GM18861 (cell line): ENCODE data around the gene ELL3.
"Not testable (repeated sequence)": the region's sequence is repeated elsewhere in the genome, so short reads cannot be mapped to it uniquely, and the experiment has no call there.

Experiments used
- ATAC-seq: cut with Tn5 transposase; IDR thresholded peaks from one replicate; pipeline ENCODE4 v1.9.1; 2021; ENCODE audit not compliant: unreplicated experiment

The ELL3 gene

GRCh38 chr15:43792761-43793476 is 16.2 kb upstream of the ELL3 start:
- no peak for ATAC-seq

GRCh38 chr15:43791993-43792760 is 15.4 kb upstream of the ELL3 start, which contains the start of gene SERF2:
SERF2 (plus strand) TSS chr15:43792320; CDS start chr15:43792377, 57 bp downstream.
- ATAC-seq: peak; percentile 69

GRCh38 chr15:43789409-43789808 is 12.6 kb upstream of the ELL3 start:
- ATAC-seq: no peak

DNA sequence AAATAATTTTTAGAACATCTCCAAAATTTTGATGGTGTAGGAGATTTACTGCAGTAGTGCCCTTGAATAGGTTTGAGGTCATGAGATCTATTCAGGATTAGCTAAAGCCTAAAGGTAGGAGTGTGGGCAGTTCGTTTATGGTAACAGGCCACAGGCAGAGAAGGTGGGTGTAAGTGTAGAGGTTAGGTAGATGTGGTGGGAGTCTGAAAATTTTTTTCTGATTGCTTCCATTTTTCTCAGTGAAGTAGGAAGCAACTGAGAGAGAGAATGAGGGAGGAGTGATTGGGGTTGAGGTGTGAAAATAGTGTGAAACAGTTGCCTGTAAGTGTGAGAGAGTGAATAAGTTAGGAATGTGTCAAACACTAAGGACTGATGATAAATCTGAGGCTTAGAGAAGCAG is 2.2 kb upstream of the ELL3 start:
- ATAC-seq: no peak

- peak; percentile 53 for ATAC-seq
These were observed 625 bp upstream of the ELL3 start for GRCh38 chr15:43777267-43777914.

DNA sequence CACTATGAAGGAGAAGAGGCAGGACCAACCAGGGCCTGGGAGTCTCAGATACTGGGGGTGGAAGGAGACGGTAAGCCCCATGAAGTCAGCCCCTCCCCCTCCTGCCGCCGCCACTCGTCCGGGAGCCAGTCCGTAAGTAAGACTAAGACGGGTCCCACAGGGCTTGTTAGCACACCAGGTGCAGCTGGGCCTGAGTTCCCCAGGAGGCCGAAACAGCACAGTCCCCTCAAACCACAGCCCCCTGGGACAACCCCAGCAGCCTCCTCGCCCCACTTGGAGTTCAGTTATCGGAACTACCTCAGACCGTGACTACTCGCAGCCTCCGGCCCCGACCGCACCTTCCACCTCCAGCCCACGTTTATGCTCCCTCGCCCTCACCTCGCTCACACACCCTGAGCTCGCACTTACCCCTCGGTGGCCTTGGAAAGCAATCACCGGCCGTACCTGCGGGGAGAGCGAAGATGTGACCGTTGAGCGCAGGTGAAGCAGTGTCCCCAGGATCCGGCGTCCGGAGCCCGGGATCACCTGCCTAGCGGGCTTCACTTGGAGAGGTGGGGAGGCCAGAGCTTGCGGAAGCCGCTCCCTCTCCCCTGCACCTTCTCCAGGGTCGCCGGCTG is 557 bp downstream of the ELL3 start:
- ATAC-seq: peak; percentile 57

GRCh38 chr15:43775411-43775965 is 1.3 kb downstream of the ELL3 start:
- ATAC-seq: no peak

- no peak for ATAC-seq
These were observed 2.7 kb downstream of the ELL3 start for GRCh38 chr15:43774062-43774461.

GRCh38 chr15:43772624-43773023 is 4.1 kb downstream of the ELL3 start:
- no peak for ATAC-seq

DNA sequence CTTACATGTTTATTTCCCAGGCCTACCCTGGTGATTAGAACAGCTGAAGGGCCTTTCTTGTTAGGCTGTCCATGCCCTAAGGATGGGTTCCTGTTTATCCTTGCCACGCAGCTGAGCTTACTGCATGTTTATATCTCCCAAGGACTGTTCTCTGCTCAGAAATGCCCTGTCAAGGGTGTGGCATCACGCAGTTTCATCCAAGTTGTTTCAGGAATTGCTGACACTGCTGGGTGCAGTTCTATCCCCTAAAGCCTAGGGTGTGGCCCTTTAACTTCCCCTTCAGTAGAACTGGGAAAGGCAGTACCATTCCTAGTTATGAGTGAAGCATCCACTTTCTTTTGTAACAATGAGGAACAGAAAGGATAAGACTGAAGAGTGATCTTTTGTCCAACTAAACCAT is 5.0 kb downstream of the ELL3 start:
- ATAC-seq: no peak

GRCh38 chr15:43769584-43770228 is 7.1 kb downstream of the ELL3 start:
- no peak for ATAC-seq

DNA sequence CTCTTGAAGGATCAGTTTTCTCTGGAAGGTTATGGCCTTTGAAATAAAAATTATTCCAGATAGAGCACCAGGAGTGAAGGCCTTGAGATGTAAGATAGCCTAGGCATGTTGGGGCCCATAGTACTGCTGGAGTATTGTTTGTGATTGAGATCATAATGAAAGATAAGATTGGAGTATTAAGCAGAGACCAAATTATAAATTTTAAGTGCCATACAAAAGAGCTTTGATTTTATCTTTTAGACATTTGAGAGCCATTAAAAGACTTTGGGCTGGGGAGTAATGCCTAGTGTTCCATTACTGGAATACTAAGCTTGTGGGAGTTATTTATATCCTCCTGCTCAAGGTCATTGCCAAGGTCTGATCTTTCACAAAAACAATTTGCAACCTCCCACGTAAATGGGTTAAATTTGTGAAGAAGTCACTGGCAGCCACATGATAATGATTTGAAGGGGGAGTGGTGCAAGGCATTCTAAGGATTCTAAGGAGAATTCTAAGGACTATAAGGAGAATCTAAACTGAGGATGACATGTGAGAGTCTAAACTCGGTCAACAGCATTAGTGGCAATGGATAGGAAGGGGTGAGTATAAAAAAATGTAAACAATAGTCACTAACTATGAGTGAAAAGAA is 12.8 kb downstream of the ELL3 start:
- no peak for ATAC-seq

DNA sequence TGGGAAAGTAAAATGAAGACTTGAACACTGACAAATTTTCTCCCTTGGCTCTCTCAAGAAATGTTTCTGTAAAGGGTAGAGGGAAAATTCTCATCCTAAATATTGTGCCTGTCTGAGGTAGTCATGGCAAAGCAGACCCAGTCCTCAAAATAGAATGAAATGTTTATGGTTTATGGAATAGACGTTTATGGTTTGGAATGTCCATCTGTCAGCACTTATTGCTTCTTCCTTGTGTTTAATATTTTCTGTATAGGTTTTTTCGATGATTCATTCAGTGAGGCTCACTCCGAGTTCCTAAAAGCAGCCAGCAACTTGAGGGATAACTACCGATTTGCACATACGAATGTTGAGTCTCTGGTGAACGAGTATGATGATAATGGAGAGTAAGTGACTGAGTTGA is 13.9 kb downstream of the ELL3 start:
- ATAC-seq: no peak

DNA sequence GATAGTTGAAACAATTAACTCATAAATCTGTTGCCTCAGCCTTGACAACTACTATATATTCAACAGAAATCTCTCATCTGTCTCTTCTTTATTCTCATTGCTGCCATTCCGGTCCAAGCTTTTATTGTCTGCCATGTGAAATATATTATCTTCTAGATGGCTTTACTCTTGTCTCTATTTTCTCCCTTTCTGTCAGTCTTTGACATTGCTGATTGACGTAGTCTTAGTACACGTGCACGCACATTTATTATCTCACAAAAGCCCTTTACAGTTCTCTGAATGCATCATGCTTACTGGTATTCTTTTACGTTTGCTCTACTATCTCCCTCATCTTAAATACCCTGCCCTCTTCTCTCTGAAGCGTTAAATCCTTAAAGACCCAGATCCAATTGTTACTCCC is 24.9 kb downstream of the ELL3 start:
- no peak for ATAC-seq

GRCh38 chr15:43749690-43750345 is 26.9 kb downstream of the ELL3 start:
- peak; percentile 48 for ATAC-seq

- no peak for ATAC-seq
These were observed 28.4 kb downstream of the ELL3 start for GRCh38 chr15:43748376-43748775.

GRCh38 chr15:43746903-43747309 is 29.9 kb downstream of the ELL3 start:
- ATAC-seq: not testable (repeated sequence)

DNA sequence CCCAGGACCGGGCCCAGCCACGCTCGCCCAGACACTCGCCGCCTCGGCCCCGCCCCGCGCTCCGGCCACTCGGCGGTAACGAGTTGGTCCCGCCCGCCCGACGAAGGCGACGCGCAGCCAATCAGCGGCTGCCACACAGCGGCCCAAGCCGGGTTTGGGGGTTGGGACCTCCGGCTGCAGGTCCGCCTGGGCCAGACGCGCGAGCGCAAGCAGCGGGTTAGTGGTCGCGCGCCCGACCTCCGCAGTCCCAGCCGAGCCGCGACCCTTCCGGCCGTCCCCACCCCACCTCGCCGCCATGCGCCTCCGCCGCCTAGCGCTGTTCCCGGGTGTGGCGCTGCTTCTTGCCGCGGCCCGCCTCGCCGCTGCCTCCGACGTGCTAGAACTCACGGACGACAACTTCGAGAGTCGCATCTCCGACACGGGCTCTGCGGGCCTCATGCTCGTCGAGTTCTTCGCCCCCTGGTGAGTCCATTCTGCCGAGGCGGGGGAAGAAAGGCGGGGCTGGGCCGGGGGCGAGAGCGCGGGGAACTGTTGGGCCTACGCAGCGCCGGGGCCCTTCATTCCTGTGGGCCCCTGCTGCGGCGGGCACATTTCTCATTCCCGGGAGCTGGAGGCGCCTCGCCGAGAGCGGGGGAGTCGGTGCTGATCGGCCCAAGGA is 30.4 kb downstream of the ELL3 start, which contains the start of gene PDIA3:
TSS of gene PDIA3 (plus strand) at position 194 of the 658 bp plus-strand sequence. CDS start at position 296, 102 bp downstream.
- ATAC-seq: peak; percentile 50

DNA sequence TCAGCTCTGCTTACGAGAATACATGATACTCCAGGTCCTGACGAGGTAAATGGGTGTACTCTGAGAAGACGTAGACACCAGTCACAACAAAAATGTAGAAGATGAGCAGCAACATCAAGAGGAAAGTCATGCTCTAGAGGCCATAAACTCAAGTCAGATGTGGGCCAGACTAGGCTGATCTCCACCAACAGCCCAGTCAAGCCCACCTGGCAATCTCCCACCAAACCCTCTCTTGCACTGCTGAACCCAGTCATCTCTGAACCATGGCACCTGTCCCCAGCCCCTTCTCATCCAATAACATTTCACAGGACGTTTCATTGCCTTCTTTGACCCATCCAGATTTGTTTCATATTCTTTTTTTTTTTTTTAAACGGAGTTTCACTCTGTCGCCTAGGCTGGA is 41.4 kb downstream of the ELL3 start:
- no peak for ATAC-seq
